Liver (tissue), 3 donors: ENCODE data around the gene MYOD1.

Source experiments
- CTCF ChIP-seq: fragments of 150-350 bp; IDR thresholded peaks from 2 replicates; pipeline ENCODE4 v1.5.1; 2017; ENCODE audit warnings: improper control_type of control experiment, low read depth, low read length; ENCODE audit not compliant: missing input control
- GABPA ChIP-seq, 2 donors: IDR thresholded peaks in 1 of 2; conservative IDR thresholded peaks in 1 of 2; 2 replicates each; pipeline ENCODE4 v1.6.1; 2016; ENCODE audit warnings: antibody characterized with exemption in 2 of 2, mild to moderate bottlenecking in 1 of 2, moderate library complexity in 1 of 2
- JUND ChIP-seq, 2 donors: IDR thresholded peaks; 2 replicates each; pipeline ENCODE4 v1.6.1; 2016; ENCODE audit warnings: antibody characterized with exemption in 2 of 2
- TAF1 ChIP-seq: conservative IDR thresholded peaks from 2 replicates; pipeline ENCODE4 v1.6.1; 2016; ENCODE audit warnings: antibody characterized with exemption, mild to moderate bottlenecking
- donor health status: healthy.
- donor health status: healthy.

GRCh38 chr11:17700991-17701390 lies 18.4 kb upstream of the MYOD1 start:
- no peak for TF ChIP-seq CTCF
- no peak for TF ChIP-seq GABPA (IDR thresholded peaks at IDR 0.05 in 1 of 2, conservative IDR thresholded peaks at IDR 0.05 in 1 of 2)
- no peak for TF ChIP-seq TAF1
- TF ChIP-seq JUND (IDR thresholded peaks at IDR 0.05) = no peak
